Sigmoid colon (tissue), 4 donors: ENCODE measurements around the gene CYTH3.

Experiments used
- CTCF ChIP-seq, 4 experiments: fragments of 450-650 bp in 3 of 4; fragments of 200-600 bp in 1 of 4; IDR thresholded peaks; one replicate each; pipeline ENCODE4 v1.5.1; 2016 to 2019; ENCODE audit warnings: antibody characterized with exemption in 4 of 4, mild to moderate bottlenecking in 3 of 4, moderate library complexity in 2 of 4
- POLR2A ChIP-seq, 2 donors: fragments of 450-650 bp; IDR thresholded peaks; one replicate each; pipeline ENCODE4 v1.6.1; 2016; ENCODE audit warnings: antibody characterized with exemption in 2 of 2, mild to moderate bottlenecking in 2 of 2, moderate library complexity in 2 of 2
- POLR2AphosphoS5 ChIP-seq, 4 donors: sonication (generic); formaldehyde crosslinking; IDR thresholded peaks; one replicate each; pipeline ENCODE4 v1.6.1; 2017; ENCODE audit warnings: antibody characterized with exemption in 4 of 4

- TF ChIP-seq POLR2A (IDR thresholded peaks at IDR 0.05) = no peak
- no peak for TF ChIP-seq CTCF (IDR thresholded peaks at IDR 0.05)
- no peak for TF ChIP-seq POLR2AphosphoS5 (IDR thresholded peaks at IDR 0.05)
Observed at GRCh38 chr7:6243168-6243567, 29.3 kb downstream of the CYTH3 start.
